SK-N-MC (cell line): ENCODE data around the gene CEP63.

Experiments
- EZH2 ChIP-seq: fragments of 200-600 bp; sonication (generic); IDR thresholded peaks from one replicate; pipeline ENCODE4 v1.6.1; 2017; ENCODE audit warnings: antibody characterized with exemption
- POLR2AphosphoS5 ChIP-seq: IDR thresholded peaks from 2 replicates; pipeline ENCODE4 v1.6.1; 2012; ENCODE audit warnings: mild to moderate bottlenecking, low read depth, low read length, borderline replicate concordance

- TF ChIP-seq EZH2 (no peak), POLR2AphosphoS5 (no peak)
These were observed 11.8 kb upstream of the CEP63 start for GRCh38 chr3:134473868-134474546.
